ENCODE data around the gene CCND1. TPM values are rescaled to one million over a fixed set of nuclear protein-coding genes. Genes with fewer than 3 reads are reported as not detected.

Gene CCND1
- total and polyA plus RNA-seq, 9 of the 15 experiments (the other 6 are each of a cell fraction or from before 2014, with no cell fraction given): 0.04 to 23.3 (median 3.8) TPM

- TF ChIP-seq PHF20 (IDR thresholded peaks at IDR 0.05; ENCODE audit: partially characterized antibody) (peak; percentile 97), EP400 (IDR thresholded peaks at IDR 0.05) (peak; percentile 82), FUS (optimal IDR thresholded peaks at IDR 0.05; ENCODE audit: low read depth, low read length) (peak; percentile 10), E4F1 (CRISPR knock-in tag; IDR thresholded peaks at IDR 0.05; ENCODE audit: borderline replicate concordance) (no peak), RB1 (IDR thresholded peaks at IDR 0.05; ENCODE audit: low read depth) (peak; percentile 24), MCM5 (IDR thresholded peaks at IDR 0.05; ENCODE audit: low read depth) (no peak), PML (IDR thresholded peaks at IDR 0.05; ENCODE audit: low read length) (peak; percentile 70), CHD2 (IDR thresholded peaks at IDR 0.05; ENCODE audit: low read depth, low read length) (no peak), PBX2 (CRISPR knock-in tag; IDR thresholded peaks at IDR 0.05; ENCODE audit: low read depth) (no peak), PBX2 (tag; conservative IDR thresholded peaks at IDR 0.05; ENCODE audit: low read depth) (0 out of 2 replicates have a peak, but pooled peaks have one; percentile 20), ZFP36 (IDR thresholded peaks at IDR 0.05; ENCODE audit: low read depth, low read length, partially characterized antibody) (no peak), C11orf30 (IDR thresholded peaks at IDR 0.05; ENCODE audit: low read depth) (peak; percentile 95), MYC (IDR thresholded peaks at IDR 0.05; ENCODE audit: low read depth, low read length) (peak; percentile 74), MYC (CRISPR knock-in tag; IDR thresholded peaks at IDR 0.05; ENCODE audit: borderline replicate concordance, low read depth) (0 out of 2 replicates have a peak, but pooled peaks have one; percentile 26), HNRNPLL (IDR thresholded peaks at IDR 0.05; ENCODE audit: low read depth, low read length, poor library complexity, severe bottlenecking) (peak; percentile 16), LARP7 (IDR thresholded peaks at IDR 0.05) (0 out of 2 replicates have a peak, but pooled peaks have one; percentile 85), TAF9B (IDR thresholded peaks at IDR 0.05; ENCODE audit: partially characterized antibody) (peak; percentile 62), ZEB2 (IDR thresholded peaks at IDR 0.05) (no peak), ZNF146 (CRISPR knock-in tag; IDR thresholded peaks at IDR 0.05; ENCODE audit: unreplicated experiment) (no peak), ZNF395 (CRISPR knock-in tag; IDR thresholded peaks at IDR 0.05) (no peak; the same call in 1 of the 2 replicates), SIN3B (IDR thresholded peaks at IDR 0.05; ENCODE audit: low read depth) (peak; percentile 95), TAF7 (tag; IDR thresholded peaks at IDR 0.05) (peak; percentile 22), KDM2B (CRISPR knock-in tag; IDR thresholded peaks at IDR 0.05) (no peak), SRSF1 (IDR thresholded peaks at IDR 0.05; ENCODE audit: low read depth, low read length) (no peak)
These were observed 34.1 kb downstream of the CCND1 start, which contains the start of gene LTO1 (continued) for GRCh38 chr11:69674886-69675714.
